ENCODE data around the gene VSIG1. TPM values are rescaled to one million over a fixed set of nuclear protein-coding genes. Genes with fewer than 3 reads are reported as not detected.

The VSIG1 gene
- total RNA-seq, 1 experiment from 2014 or later: 1.2 TPM

- POLR2A ChIA-PET: interaction anchor here (1.2 kb wide), 1 partner anchor 38 kb away, joined by 3 read pairs; no protein-coding TSS in a partner anchor
- Mint-ChIP-seq H3K9me3 (ENCODE audit: unreplicated experiment) (no peaks in the 10 kb centered on the region), H3K4me3 (ENCODE audit: unreplicated experiment) (no peak overlapping the region), H3K27me3 (ENCODE audit: insufficient read depth, unreplicated experiment) (peaks cover 58% of the 10 kb centered on the region), H3K4me1 (ENCODE audit: insufficient read depth, unreplicated experiment) (peaks cover 7% of the 10 kb centered on the region), H3K27ac (ENCODE audit: low read depth, unreplicated experiment) (no peak overlapping the region), H3K36me3 (ENCODE audit: insufficient read depth, unreplicated experiment) (peaks cover 11% of the 10 kb centered on the region)
- no peak for TF ChIP-seq CTCF (IDR thresholded peaks at IDR 0.05; ENCODE audit: unreplicated experiment)
- BruUV-seq (replicated peaks): no TSS peak
- CTCF ChIA-PET: interaction anchor here (0.7 to 1.5 kb wide), 3 partner anchors 10 to 36 kb away, joined by 3 to 4 read pairs (median 3); no protein-coding TSS in a partner anchor
- intact Hi-C loops (cut with micrococcal nuclease): no loop called here
- no peak for DNase-seq (ENCODE audit: unreplicated experiment)
Observed at GRCh38 chrX:108126661-108127060, 81.8 kb downstream of the VSIG1 start.

GRCh38 chrX:108127152-108127551 lies 82.3 kb downstream of the VSIG1 start:
- CTCF ChIA-PET: interaction anchor here (0.6 to 1.5 kb wide), 3 partner anchors 10 to 439 kb away, joined by 3 to 4 read pairs (median 3); no protein-coding TSS in a partner anchor
- Mint-ChIP-seq H3K27me3 (ENCODE audit: insufficient read depth, unreplicated experiment) (peaks cover 53% of the 10 kb centered on the region), H3K36me3 (ENCODE audit: insufficient read depth, unreplicated experiment) (peaks cover 11% of the 10 kb centered on the region), H3K4me3 (ENCODE audit: unreplicated experiment) (no peak overlapping the region), H3K27ac (ENCODE audit: low read depth, unreplicated experiment) (no peak overlapping the region), H3K9me3 (ENCODE audit: unreplicated experiment) (no peaks in the 10 kb centered on the region), H3K4me1 (ENCODE audit: insufficient read depth, unreplicated experiment) (peaks cover 7% of the 10 kb centered on the region)
- POLR2A ChIA-PET: interaction anchor here (1.2 kb wide), 1 partner anchor 38 kb away, joined by 3 read pairs; no protein-coding TSS in a partner anchor
- no peak for TF ChIP-seq CTCF (IDR thresholded peaks at IDR 0.05; ENCODE audit: unreplicated experiment)
- no TSS peak for BruUV-seq (replicated peaks)
- no peak for DNase-seq (ENCODE audit: unreplicated experiment)
- intact Hi-C loops (cut with micrococcal nuclease): no loop called here

Other genes starting within 250 kb of the VSIG1 start
- gene MID2, start 219.2 kb upstream of the VSIG1 start, total RNA-seq (2022): 12.1 and 15.6 TPM in 2 replicates
- not detected in 2 replicates for gene TEX13B, start 62.7 kb upstream of the VSIG1 start, total RNA-seq (2022)
- 52.6 and 80.8 TPM in 2 replicates for gene PSMD10, start 46.5 kb downstream of the VSIG1 start, total RNA-seq (2022)
- 7.3 and 11.7 TPM in 2 replicates for gene ATG4A, start 46.7 kb downstream of the VSIG1 start, total RNA-seq (2022)

Data from MCF 10A (cell line).